Renal pelvis (tissue), 4 donors: ENCODE data around the gene TMEM54. TPM values are rescaled to one million over a fixed set of nuclear protein-coding genes. Genes with fewer than 3 reads are reported as not detected.

Experiments used
- DNase-seq: peaks from one replicate; pipeline ENCODE4 v3.0.0-alpha.2; 2013
- polyA plus RNA-seq, 3 donors: library from polyadenylated mRNA; unstranded; fragments of 120-200 nt; gene quantifications; one replicate each; pipeline ENCODE4 v1.2.1, GENCODE V29; 2013; ENCODE audit not compliant: insufficient read length in 3 of 3

Gene TMEM54
- polyA plus RNA-seq, 3 donors: 7.2 to 10.1 (median 7.4) TPM

- no peak for DNase-seq
Observed at GRCh38 chr1:32884032-32884372, 17.2 kb downstream of the TMEM54 start.

- no peak for DNase-seq
Observed at GRCh38 chr1:32883338-32884031, 17.7 kb downstream of the TMEM54 start.

- DNase-seq: no peak
Observed at GRCh38 chr1:32881871-32882850, 19.0 kb downstream of the TMEM54 start.

GRCh38 chr1:32881291-32881690, 19.9 kb downstream of the TMEM54 start:
- no peak for DNase-seq

GRCh38 chr1:32878637-32879041, 22.6 kb downstream of the TMEM54 start:
- DNase-seq: no peak

GRCh38 chr1:32878183-32878582, 23.0 kb downstream of the TMEM54 start:
- DNase-seq: no peak

- no peak for DNase-seq
Observed at GRCh38 chr1:32877211-32878110, 23.7 kb downstream of the TMEM54 start.

GRCh38 chr1:32876341-32877210, 24.6 kb downstream of the TMEM54 start:
- no peak for DNase-seq

- DNase-seq: no peak
Observed at GRCh38 chr1:32874860-32875752, 26.1 kb downstream of the TMEM54 start.

- no peak for DNase-seq
Observed at GRCh38 chr1:32873484-32873883, 27.7 kb downstream of the TMEM54 start.

- no peak for DNase-seq
Observed at GRCh38 chr1:32872192-32872460, 29.1 kb downstream of the TMEM54 start.

- DNase-seq: no peak
Observed at GRCh38 chr1:32871364-32872191, 29.6 kb downstream of the TMEM54 start.

GRCh38 chr1:32870615-32871363, 30.4 kb downstream of the TMEM54 start, which contains the start of gene FNDC5:
Gene FNDC5, minus strand, starts transcription at chr1:32870912.
- peak; percentile 71 for DNase-seq

GRCh38 chr1:32869923-32870614, 31.1 kb downstream of the TMEM54 start:
- no peak for DNase-seq

- DNase-seq: no peak
Observed at GRCh38 chr1:32868806-32869455, 32.3 kb downstream of the TMEM54 start.

- DNase-seq: no peak
Observed at GRCh38 chr1:32868085-32868484, 33.1 kb downstream of the TMEM54 start.

- DNase-seq: no peak
Observed at GRCh38 chr1:32867671-32868070, 33.5 kb downstream of the TMEM54 start.
